ENCODE measurements around the gene HOMEZ. TPM values are rescaled to one million over a fixed set of nuclear protein-coding genes. Genes with fewer than 3 reads are reported as not detected.
A peak's percentile ranks its signal among the peaks of the same experiment; 100 is the strongest.
"Not testable (repeated sequence)": the region's sequence is repeated elsewhere in the genome, so short reads cannot be mapped to it uniquely, and the experiment has no call there.

HOMEZ gene
- total RNA-seq, 2 experiments from 2014 or later: 12.3 to 13.0 TPM

GRCh38 chr14:23237772-23238594, 47.9 kb downstream of the HOMEZ start, which contains the start of gene RNF212B:
TSS of gene RNF212B (plus strand) at chr14:23237936. CDS start at chr14:23240346, 2,410 bp downstream.
- no peak within 1 kb of the TSS for H3K27ac Mint-ChIP-seq
- no peaks in the 10 kb centered on the region for H3K9me3 Mint-ChIP-seq
- H3K27me3 Mint-ChIP-seq: peaks cover 13% of the 10 kb centered on the region
- POLR2A ChIA-PET: no interaction called here
- no peaks in the 10 kb centered on the region for H3K36me3 Mint-ChIP-seq
- H3K4me3 Mint-ChIP-seq: peak within 1 kb of the TSS; percentile 56
- peak; percentile 92 for DNase-seq
- CTCF ChIA-PET: interaction anchor here (1.1 kb wide), 1 partner anchor 180 kb away, joined by 4 read pairs; the partner anchor contains the start of gene CDH24
- peaks cover 3% of the 10 kb centered on the region for H3K4me1 Mint-ChIP-seq (ENCODE audit: low read depth)
- intact Hi-C loops (cut with micrococcal nuclease): loop anchor here (5.0 kb wide), 1 partner anchor 59 kb away; no protein-coding TSS in a partner anchor

- POLR2A ChIA-PET; H3K36me3 Mint-ChIP-seq; H3K4me3 Mint-ChIP-seq; CTCF ChIA-PET; DNase-seq; H3K27ac Mint-ChIP-seq; H3K27me3 Mint-ChIP-seq; H3K4me1 Mint-ChIP-seq (ENCODE audit: low read depth); H3K9me3 Mint-ChIP-seq; intact Hi-C loops (cut with micrococcal nuclease): not testable (repeated sequence)
Measured at GRCh38 chr14:23232241-23232808, 53.6 kb downstream of the HOMEZ start.

GRCh38 chr14:23228812-23229211, 57.1 kb downstream of the HOMEZ start:
- Mint-ChIP-seq H3K27ac (no peak overlapping the region), H3K4me3 (no peak overlapping the region), H3K36me3 (no peaks in the 10 kb centered on the region), H3K9me3 (peaks cover 7% of the 10 kb centered on the region), H3K27me3 (peaks cover 4% of the 10 kb centered on the region), H3K4me1 (ENCODE audit: low read depth) (no peaks in the 10 kb centered on the region)
- intact Hi-C loops (cut with micrococcal nuclease): no loop called here
- DNase-seq: no peak
- ChIA-PET CTCF (no interaction called here), POLR2A (no interaction called here)

GRCh38 chr14:23227566-23227965, 58.4 kb downstream of the HOMEZ start:
- H3K9me3 Mint-ChIP-seq: peaks cover 7% of the 10 kb centered on the region
- H3K27me3 Mint-ChIP-seq: peaks cover 7% of the 10 kb centered on the region
- H3K4me1 Mint-ChIP-seq (ENCODE audit: low read depth): no peaks in the 10 kb centered on the region
- CTCF ChIA-PET: no interaction called here
- H3K4me3 Mint-ChIP-seq: no peak overlapping the region
- no peak overlapping the region for H3K27ac Mint-ChIP-seq
- DNase-seq: no peak
- intact Hi-C loops (cut with micrococcal nuclease): no loop called here
- POLR2A ChIA-PET: no interaction called here
- no peaks in the 10 kb centered on the region for H3K36me3 Mint-ChIP-seq

GRCh38 chr14:23224958-23225357, 61.0 kb downstream of the HOMEZ start:
- POLR2A ChIA-PET, CTCF ChIA-PET, H3K27ac Mint-ChIP-seq: not testable (repeated sequence)

More at GRCh38 chr14:23224958-23225357, 61.0 kb downstream of the HOMEZ start:
- H3K36me3 Mint-ChIP-seq; H3K27me3 Mint-ChIP-seq; H3K4me3 Mint-ChIP-seq; H3K9me3 Mint-ChIP-seq; DNase-seq; H3K4me1 Mint-ChIP-seq (ENCODE audit: low read depth); intact Hi-C loops (cut with micrococcal nuclease): not testable (repeated sequence)

Other genes with a start within 250 kb of the HOMEZ start
- not detected for gene PSMB11, start 243.9 kb downstream of the HOMEZ start, total RNA-seq
- 1 to 10 TPM in 1 of 2 experiments, under 1 TPM in 1; 1.00 to 1.1 TPM for gene CDH24, start 228.6 kb downstream of the HOMEZ start, total RNA-seq
- 100 to 1,000 TPM; 148 to 157 TPM for gene ACIN1, start 191.0 kb downstream of the HOMEZ start, total RNA-seq
- 10 to 100 TPM; 58.0 to 62.8 TPM for gene C14orf119, start 190.6 kb downstream of the HOMEZ start, total RNA-seq
- gene CIROP, start 181.1 kb downstream of the HOMEZ start, total RNA-seq: not detected
- gene CEBPE, start 166.9 kb downstream of the HOMEZ start, total RNA-seq: under 1 TPM; 0.19 to 0.34 TPM
- 1 to 10 TPM in 1 of 2 experiments, under 1 TPM in 1; 0.83 to 1.7 TPM for gene SLC7A8, start 102.5 kb downstream of the HOMEZ start, total RNA-seq
- not detected for gene RNF212B, start 48.2 kb downstream of the HOMEZ start, total RNA-seq
- gene PPP1R3E, start 16.7 kb upstream of the HOMEZ start, total RNA-seq: 10 to 100 TPM; 12.6 to 15.8 TPM
- under 1 TPM; 0.55 to 0.85 TPM for gene BCL2L2, start 20.7 kb upstream of the HOMEZ start, total RNA-seq
- gene PABPN1, start 35.3 kb upstream of the HOMEZ start, total RNA-seq: 100 to 1,000 TPM; 198 to 209 TPM
- 1 to 10 TPM; 4.4 to 4.8 TPM for gene SLC22A17, start 66.8 kb upstream of the HOMEZ start, total RNA-seq
- not detected for gene EFS, start 79.0 kb upstream of the HOMEZ start, total RNA-seq
- gene IL25, start 86.7 kb upstream of the HOMEZ start, total RNA-seq: not detected
- not detected for gene CMTM5, start 90.9 kb upstream of the HOMEZ start, total RNA-seq
- gene MYH6, start 122.1 kb upstream of the HOMEZ start, total RNA-seq: under 1 TPM in 1 of 2 experiments, not detected in 1; 0.05 TPM
- gene MYH7, start 149.5 kb upstream of the HOMEZ start, total RNA-seq: under 1 TPM in 1 of 2 experiments, not detected in 1; 0.02 TPM
- 10 to 100 TPM; 42.1 to 44.1 TPM for gene NGDN, start 183.6 kb upstream of the HOMEZ start, total RNA-seq

Data from activated CD4-positive, alpha-beta memory T cell treated with anti-CD3 and anti-CD28 coated beads for 36 hours (primary cell).